DMS79 (cell line): Measurements from ENCODE around the gene LIPA.

Experiments
- DNase-seq: peaks from one replicate; lab custom pipeline; 2025; lab: John Stamatoyannopoulos, UW

The LIPA gene

DNA sequence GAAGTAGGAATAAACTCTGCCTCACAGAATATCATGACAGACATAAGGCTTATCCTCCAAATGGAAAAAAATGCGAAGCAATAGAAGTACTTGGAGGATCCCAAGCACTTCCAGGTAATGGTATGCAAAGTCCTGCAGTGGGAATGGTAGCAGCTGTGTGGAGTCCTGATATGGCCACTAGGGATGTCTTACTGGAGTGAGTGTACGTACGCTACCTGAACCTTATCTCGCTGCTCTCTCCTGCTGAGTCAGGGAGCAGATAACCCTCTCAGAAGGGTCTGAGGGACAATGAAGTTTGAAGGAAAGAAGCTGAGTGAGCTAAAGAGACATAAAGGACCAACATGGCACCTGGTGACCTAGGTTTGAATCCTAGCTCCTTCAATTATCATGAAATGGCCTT is 86.7 kb downstream of the LIPA start:
- no peak for DNase-seq

DNA sequence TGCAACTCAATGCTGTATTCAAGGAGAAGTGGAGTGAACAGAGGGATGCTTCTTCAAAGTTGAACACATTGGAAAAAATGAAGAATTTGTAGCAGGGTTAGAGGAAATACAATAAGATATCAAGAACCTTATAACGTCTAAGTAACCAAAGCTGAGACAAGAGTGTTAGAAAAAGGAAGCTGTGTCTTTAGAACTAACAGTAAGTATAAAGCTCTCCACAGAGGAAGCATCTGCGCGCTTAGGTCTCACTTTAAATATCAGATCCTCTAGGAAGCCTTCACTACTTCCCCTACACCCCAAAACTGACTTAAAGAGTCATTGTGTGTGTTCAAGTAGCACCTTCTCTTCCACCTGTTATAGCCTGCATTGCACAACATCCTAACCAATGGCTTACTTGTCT is 87.5 kb downstream of the LIPA start:
- no peak for DNase-seq
